H1 (cell line): ENCODE data around the gene EPB41L5. TPM values are rescaled to one million over a fixed set of nuclear protein-coding genes. Genes with fewer than 3 reads are reported as not detected.

Experiments used
- CTCF ChIA-PET: fragments of 300-600 bp; sonication (Branson Sonifier 250); formaldehyde crosslinking; loops from one replicate; lab custom pipeline; 2021; ENCODE audit not compliant: partially characterized antibody; lab: Charles Lee
- POLR2A ChIA-PET: fragments of 300-600 bp; sonication (Branson Sonifier 250); formaldehyde crosslinking; loops from one replicate; lab custom pipeline; 2021; ENCODE audit warnings: inconsistent platforms; ENCODE audit not compliant: partially characterized antibody; lab: Charles Lee
- DNase-seq, 2 experiments: peaks; one replicate each; pipeline versions ENCODE4 v3.0.0 to v3.0.0-alpha.2; 2010 to 2022; ENCODE audit warnings: low spot score in 2 of 2, low read depth in 1 of 2, mixed read lengths in 1 of 2
- FAIRE-seq: peaks from 2 replicates; lab custom pipeline; 2011; peaks lifted over from hg19 to GRCh38; lab: Jason Lieb, UNC
- H2AFZ ChIP-seq: 2 replicates; pipeline ENCODE4 v1.8.1; 2012; ENCODE audit warnings: low read length, inconsistent platforms
- H2AK5ac ChIP-seq: 2 replicates; pipeline ENCODE4 v1.6.1; 2013; ENCODE audit warnings: low read depth, low read length
- H2BK120ac ChIP-seq: replicated peaks from 2 replicates; pipeline ENCODE3; 2013; ENCODE audit warnings: low read depth, low read length, inconsistent platforms
- H2BK12ac ChIP-seq: 2 replicates; pipeline ENCODE4 v1.6.1; 2013; ENCODE audit warnings: low read depth, low read length
- H2BK15ac ChIP-seq: 2 replicates; pipeline ENCODE4 v1.6.1; 2013; ENCODE audit warnings: low read length
- H2BK20ac ChIP-seq: 2 replicates; pipeline ENCODE4 v1.6.1; 2013; ENCODE audit warnings: low read length
- H2BK5ac ChIP-seq: 2 replicates; pipeline ENCODE4 v1.6.1; 2013; ENCODE audit warnings: low read depth, low read length
- H3K14ac ChIP-seq: 2 replicates; pipeline ENCODE4 v1.6.1; 2013; ENCODE audit warnings: inconsistent platforms; ENCODE audit not compliant: insufficient read length
- H3K18ac ChIP-seq: 2 replicates; pipeline ENCODE4 v1.6.1; 2013; ENCODE audit warnings: low read length; ENCODE audit errors: extremely low read depth
- H3K23ac ChIP-seq: 2 replicates; pipeline ENCODE4 v1.6.1; 2013; ENCODE audit warnings: inconsistent platforms; ENCODE audit not compliant: insufficient read length
- H3K23me2 ChIP-seq: 2 replicates; pipeline ENCODE4 v1.6.1; 2013; ENCODE audit warnings: low read depth, low read length
- H3K27ac ChIP-seq: 2 replicates; pipeline ENCODE4 v1.6.1; 2011; ENCODE audit warnings: low read depth, low read length, inconsistent platforms
- H3K27me3 ChIP-seq, 4 experiments: replicated peaks in 1 of 4; 1 replicate in 1 of 4; 2 replicates in 3 of 4; pipeline versions ENCODE4 v1.6.1 to v1.8.1; 2011 to 2013; ENCODE audit warnings: low read length in 3 of 4, mild to moderate bottlenecking in 3 of 4, inconsistent platforms in 2 of 4, mixed read lengths in 2 of 4, moderate library complexity in 1 of 4; ENCODE audit not compliant: control insufficient read depth in 3 of 4, insufficient read depth in 3 of 4; ENCODE audit errors: extremely low read depth in 1 of 4
- H3K36me3 ChIP-seq, 4 experiments: 2 replicates each; pipeline versions ENCODE4 v1.6.1 to v1.8.1; 2011 to 2013; ENCODE audit warnings: mild to moderate bottlenecking in 4 of 4, low read length in 3 of 4, moderate library complexity in 2 of 4, control low read depth in 1 of 4, inconsistent platforms in 1 of 4; ENCODE audit not compliant: insufficient read depth in 4 of 4, control insufficient read depth in 2 of 4
- H3K4ac ChIP-seq: replicated peaks from 2 replicates; pipeline ENCODE3; 2013; ENCODE audit warnings: low read length, low read depth, mixed read lengths, inconsistent platforms; ENCODE audit not compliant: insufficient read length
- H3K4me1 ChIP-seq, 4 experiments: replicated peaks in 1 of 4; 1 replicate in 1 of 4; 2 replicates in 3 of 4; pipeline versions ENCODE4 v1.6.1 to v1.8.1; 2011 to 2013; ENCODE audit warnings: low read length in 3 of 4, inconsistent platforms in 2 of 4, mixed read lengths in 1 of 4; ENCODE audit not compliant: insufficient read depth in 4 of 4, control insufficient read depth in 3 of 4
- H3K4me2 ChIP-seq, 2 experiments: 2 replicates each; pipeline versions ENCODE4 v1.6.1 to v1.8.1; 2011 to 2013; ENCODE audit warnings: low read depth in 2 of 2, low read length in 2 of 2, control low read depth in 1 of 2, inconsistent platforms in 1 of 2, mild to moderate bottlenecking in 1 of 2; ENCODE audit not compliant: insufficient read depth in 1 of 2
- H3K4me3 ChIP-seq, 4 experiments: fragments of 200-600, 300-600 bp in 1 of 4; sonication (generic), shearing (Covaris generic), sonication (Bioruptor Twin) in 1 of 4; 2 replicates each; pipeline versions ENCODE4 v1.5.1 to v1.8.1; 2011 to 2016; ENCODE audit warnings: low read length in 4 of 4, low read depth in 3 of 4, control low read depth in 2 of 4, inconsistent platforms in 2 of 4, mild to moderate bottlenecking in 2 of 4, mixed read lengths in 1 of 4, moderate library complexity in 1 of 4; ENCODE audit not compliant: insufficient read depth in 2 of 4; ENCODE audit errors: extremely low read depth in 1 of 4
- H3K56ac ChIP-seq: replicated peaks from 2 replicates; pipeline ENCODE3; 2013; ENCODE audit warnings: low read depth, mild to moderate bottlenecking, mixed read lengths, low read length, inconsistent platforms; ENCODE audit not compliant: insufficient read length
- H3K79me1 ChIP-seq: 2 replicates; pipeline ENCODE4 v1.6.1; 2013; ENCODE audit warnings: low read depth, low read length, control low read depth
- H3K79me2 ChIP-seq, 2 experiments: 2 replicates each; pipeline versions ENCODE4 v1.6.1 to v1.8.1; 2012 to 2013; ENCODE audit warnings: low read length in 2 of 2, mild to moderate bottlenecking in 2 of 2, inconsistent platforms in 1 of 2; ENCODE audit not compliant: insufficient read depth in 2 of 2, control insufficient read depth in 1 of 2
- H3K9ac ChIP-seq, 4 experiments: replicated peaks in 1 of 4; 1 replicate in 1 of 4; 2 replicates in 3 of 4; pipeline versions ENCODE4 v1.6.1 to v1.8.1; 2011 to 2013; ENCODE audit warnings: low read depth in 3 of 4, low read length in 3 of 4, control low read depth in 2 of 4, mild to moderate bottlenecking in 2 of 4, moderate library complexity in 2 of 4, inconsistent platforms in 1 of 4; ENCODE audit errors: extremely low read depth in 1 of 4
- H3K9me3 ChIP-seq, 2 experiments: 2 replicates each; pipeline versions ENCODE4 v1.6.1 to v1.8.1; 2012 to 2013; ENCODE audit warnings: mild to moderate bottlenecking in 2 of 2, moderate library complexity in 2 of 2, control low read depth in 1 of 2, inconsistent platforms in 1 of 2, low read depth in 1 of 2, low read length in 1 of 2, mixed read lengths in 1 of 2; ENCODE audit not compliant: insufficient read depth in 2 of 2
- H4K20me1 ChIP-seq, 2 experiments: replicated peaks in 1 of 2; 2 replicates each; pipeline versions ENCODE3 to v1.8.1; 2011 to 2013; ENCODE audit warnings: inconsistent platforms in 2 of 2, low read length in 2 of 2, mild to moderate bottlenecking in 1 of 2; ENCODE audit not compliant: insufficient read depth in 2 of 2, control insufficient read depth in 1 of 2
- H4K5ac ChIP-seq: 2 replicates; pipeline ENCODE4 v1.6.1; 2013; ENCODE audit warnings: low read length, low read depth, mixed read lengths, inconsistent platforms; ENCODE audit not compliant: insufficient read length
- H4K8ac ChIP-seq: 2 replicates; pipeline ENCODE4 v1.8.0; 2013; ENCODE audit warnings: mild to moderate bottlenecking, moderate library complexity, low read length, inconsistent platforms; ENCODE audit not compliant: insufficient read depth; ENCODE audit errors: extremely low read depth
- H4K91ac ChIP-seq: replicated peaks from 2 replicates; pipeline ENCODE3; 2013; ENCODE audit warnings: low read length, mixed read lengths, inconsistent platforms; ENCODE audit not compliant: insufficient read length
- CBX8 ChIP-seq: fragments of 300-800, 300-1000 bp; sonication (generic); IDR thresholded peaks from 2 replicates; pipeline ENCODE4 v1.7.1; 2016; ENCODE audit warnings: low read depth, low read length, borderline replicate concordance
- EP300 ChIP-seq, 2 experiments: IDR thresholded peaks; 1 replicate in 1 of 2; 2 replicates in 1 of 2; pipeline ENCODE4 v1.6.1; 2011 to 2012; ENCODE audit warnings: low read depth in 2 of 2, low read length in 2 of 2, mild to moderate bottlenecking in 2 of 2, borderline replicate concordance in 1 of 2, inconsistent platforms in 1 of 2, moderate library complexity in 1 of 2
- HDAC6 ChIP-seq: IDR thresholded peaks from one replicate; pipeline ENCODE4 v1.7.1; 2012; ENCODE audit warnings: low read depth, mild to moderate bottlenecking, inconsistent platforms, low read length, moderate library complexity
- JUN ChIP-seq: IDR thresholded peaks from 2 replicates; pipeline ENCODE4 v1.6.1; 2011; ENCODE audit warnings: low read depth, mild to moderate bottlenecking, improper control_type of control experiment, low read length
- WGBS, 2 experiments: shearing (Covaris generic) in 1 of 2; methylation state at CpG; one replicate each; pipeline versions ENCODE4 v1.1.6 to v1.1.7; 2013 to 2015; ENCODE audit warnings: low lambda C conversion rate in 2 of 2, mixed read lengths in 2 of 2, inconsistent platforms in 1 of 2, low coverage in 1 of 2, missing lambda C conversion rate in 1 of 2; ENCODE audit not compliant: insufficient replicate concordance in 2 of 2, insufficient coverage in 1 of 2, insufficient read length in 1 of 2; ENCODE audit errors: extremely low coverage in 1 of 2, missing lambda C conversion rate in 1 of 2; 5-methylcytosine and 5-hydroxymethylcytosine counted together
- polyA plus RNA-seq, 7 experiments: library from polyadenylated mRNA; depleted of rRNA in 3 of 7; stranded (reverse) in 5 of 7; unstranded in 2 of 7; fragments of >200 nt in 5 of 7; fragments of 200-250 nt in 2 of 7; gene quantifications; 1 replicate in 5 of 7; 2 replicates in 1 of 7; 4 replicates in 1 of 7; pipeline versions ENCODE4 v1.2.1 to v1.2.3, GENCODE V29; 2011 to 2013; ENCODE audit warnings: missing spikeins in 2 of 7, mixed read lengths in 2 of 7
- total RNA-seq: library from RNA; stranded (reverse); fragmentation: NEBNext Ultra II Directional; extraction: Animal tissue kit (Norgen Biotek cat#: 25700); gene quantifications from 2 replicates; pipeline ENCODE4 v1.2.1, GENCODE V29; 2021

The EPB41L5 gene
- total and polyA plus RNA-seq, 2 of the 8 experiments (the other 6 are each of a cell fraction or from before 2014, with no cell fraction given) = 13.5 to 32.3 TPM

- Histone ChIP-seq H4K91ac (no peak overlapping the region), H3K4ac (no peak overlapping the region), H3K4me3 (no peak overlapping the region), H3K79me1 (no peaks in the 10 kb centered on the region), H3K23ac (no peak overlapping the region), H3K27ac (no peak overlapping the region), H2BK12ac (no peak overlapping the region; the same call in 1 of the 2 replicates), H4K5ac (no peak overlapping the region), H3K36me3 (no peaks in the 10 kb centered on the region), H3K23me2 (no peaks in the 10 kb centered on the region; the same call in 1 of the 2 replicates), H4K8ac (no peak overlapping the region; the same call in 1 of the 2 replicates), H2BK120ac (no peak overlapping the region), H3K9me3 (peaks cover 0 to under 1% of the 10 kb centered on the region in 2 experiments; a peak in 1 of 4 replicates), H3K14ac (no peak overlapping the region), H2AFZ (no peak overlapping the region), H3K27me3 (no peaks in the 10 kb centered on the region), H3K4me2 (no peak overlapping the region), H3K18ac (no peak overlapping the region), H2AK5ac (no peak overlapping the region), H3K9ac (no peak overlapping the region), H2BK20ac (no peak overlapping the region), H3K79me2 (no peaks in the 10 kb centered on the region), H3K4me1 (no peaks in the 10 kb centered on the region; a peak in 1 of 7 replicates), H2BK5ac (no peak overlapping the region), H3K56ac (no peak overlapping the region), H4K20me1 (no peaks in the 10 kb centered on the region), H2BK15ac (peak overlapping the region; percentile 40; the same call in 1 of the 2 replicates)
- POLR2A ChIA-PET = interaction anchor here (0.8 kb wide), 1 partner anchor 11 kb away, joined by 3 read pairs; no protein-coding TSS in a partner anchor
- WGBS, 2 experiments = 80% methylated on average over 10 of the region's 10 CpGs; no CpG with 5 or more reads in 1 of the 2 experiments
- no peak for TF ChIP-seq JUN
- no peak for TF ChIP-seq HDAC6
- no peak for TF ChIP-seq EP300 (IDR thresholded peaks at IDR 0.05; ENCODE audit: borderline replicate concordance in 1 of 2, low read depth in 2 of 2, low read length in 2 of 2)
- TF ChIP-seq CBX8 = no peak
- DNase-seq = no peak
- no peak for FAIRE-seq
- CTCF ChIA-PET = interaction anchor here (0.6 to 2.0 kb wide), 10 partner anchors 14 to 709 kb away, joined by 3 to 16 read pairs (median 4); no protein-coding TSS in a partner anchor
Observed at GRCh38 chr2:120203251-120204021, 190.6 kb downstream of the EPB41L5 start.
